Right lobe of liver (tissue), 6 donors: Measurements from ENCODE around the gene PITPNM3. TPM values are rescaled to one million over a fixed set of nuclear protein-coding genes. Genes with fewer than 3 reads are reported as not detected.
"Not testable (repeated sequence)": the region's sequence is repeated elsewhere in the genome, so short reads cannot be mapped to it uniquely, and the experiment has no call there.

Experiments
- ATAC-seq, 4 donors: fragments of 200-7000 bp; cut with Tn5 transposase; one replicate each; pipeline ENCODE4 v1.9.1; 2020; ENCODE audit warnings: mild to moderate bottlenecking in 4 of 4, moderate library complexity in 4 of 4
- DNase-seq, 3 donors: peaks; one replicate each; pipeline ENCODE4 v3.0.0-alpha.2; 2020
- H3K27ac ChIP-seq, 3 donors: fragments of 200-600 bp; one replicate each; pipeline ENCODE4 v1.8.0; 2022
- H3K27me3 ChIP-seq, 2 donors: fragments of 200-600 bp; one replicate each; pipeline ENCODE4 v1.8.0; 2022
- H3K36me3 ChIP-seq, 4 donors: fragments of 200-600 bp; sonication (generic) in 1 of 4; one replicate each; pipeline versions ENCODE4 v1.5.1 to v1.8.0; 2017 to 2022; ENCODE audit warnings: control low read depth in 1 of 4
- H3K4me1 ChIP-seq, 4 donors: fragments of 200-600 bp; sonication (generic) in 1 of 4; one replicate each; pipeline versions ENCODE4 v1.5.1 to v1.8.0; 2017 to 2022; ENCODE audit warnings: control low read depth in 1 of 4
- H3K4me3 ChIP-seq, 3 donors: fragments of 200-600 bp; one replicate each; pipeline ENCODE4 v1.8.0; 2022
- H3K9me3 ChIP-seq, 4 donors: fragments of 200-600 bp; sonication (generic) in 1 of 4; one replicate each; pipeline versions ENCODE4 v1.5.1 to v1.8.0; 2017 to 2022; ENCODE audit warnings: control low read depth in 1 of 4
- CTCF ChIP-seq, 4 donors: fragments of 200-600 bp in 3 of 4; fragments of 450-650 bp in 1 of 4; IDR thresholded peaks; one replicate each; pipeline versions ENCODE4 v1.5.1 to v1.8.0; 2016 to 2022; ENCODE audit warnings: antibody characterized with exemption in 4 of 4, mild to moderate bottlenecking in 2 of 4
- POLR2A ChIP-seq: fragments of 450-650 bp; IDR thresholded peaks from one replicate; pipeline ENCODE4 v1.6.1; 2017; ENCODE audit warnings: antibody characterized with exemption, mild to moderate bottlenecking
- WGBS: methylation state at CpG from one replicate; pipeline ENCODE4 v1.1.6; 2018; ENCODE audit warnings: low coverage, low lambda C conversion rate; ENCODE audit not compliant: insufficient coverage; ENCODE audit errors: missing lambda C conversion rate; 5-methylcytosine and 5-hydroxymethylcytosine counted together
- intact Hi-C, 2 donors: fragments of 100-400 bp; cut with DNase I; formaldehyde crosslinking; loops; one replicate each; pipeline versions ENCODE4 v1.11.2 to v1.14.1; 2022
- total RNA-seq, 6 experiments: library from RNA; depleted of rRNA in 2 of 6; stranded (reverse); fragments of >200 nt in 2 of 6; fragmentation: NEBNext Ultra II Directional in 3 of 6; extraction: Animal tissue kit (Norgen Biotek cat#: 25700) in 3 of 6; gene quantifications; one replicate each; pipeline versions ENCODE4 v1.1.0 to v1.2.4, GENCODE V29; 2016 to 2023
- donor health status: DM: no; HTN: yes; CAD: no.
- donor health status: DM: no; HTN: no; CAD: no.
- donor health status: DM: no; HTN: no; CAD: no.
- donor health status: DM: no; HTN: yes; CAD: no.
- donor health status: DM: no; HTN: yes; CAD: no.

PITPNM3 gene
- total RNA-seq, 6 experiments from 2014 or later = 0.91 to 3.8 (median 1.2) TPM

GRCh38 chr17:6573982-6574686, 17.8 kb upstream of the PITPNM3 start:
- Histone ChIP-seq H3K27me3 (no peaks in the 10 kb centered on the region), H3K36me3 (no peaks in the 10 kb centered on the region), H3K27ac (no peak overlapping the region), H3K4me1 (no peaks in the 10 kb centered on the region), H3K4me3 (no peak overlapping the region), H3K9me3 (no peaks in the 10 kb centered on the region)
- DNase-seq (no peak), ATAC-seq (no peak)
- TF ChIP-seq POLR2A (no peak), CTCF (IDR thresholded peaks at IDR 0.05) (no peak)
- intact Hi-C loops = loop anchor here in 1 of 2 donors (10.0 kb wide), 1 partner anchor 61 kb away; no protein-coding TSS in a partner anchor
- 97% methylated on average over 6 of the region's 13 CpGs for WGBS

GRCh38 chr17:6573495-6573894, 17.1 kb upstream of the PITPNM3 start:
- 100% methylated on average over 3 of the region's 6 CpGs for WGBS
- intact Hi-C loops = loop anchor here in 1 of 2 donors (10.0 kb wide), 1 partner anchor 61 kb away; no protein-coding TSS in a partner anchor
- H3K4me1 ChIP-seq, H3K27me3 ChIP-seq, H3K36me3 ChIP-seq, DNase-seq, H3K4me3 ChIP-seq, ATAC-seq, H3K9me3 ChIP-seq, H3K27ac ChIP-seq: not testable (repeated sequence)

GRCh38 chr17:6572972-6573370, 16.6 kb upstream of the PITPNM3 start:
- intact Hi-C loops = loop anchor here in 1 of 2 donors (10.0 kb wide), 1 partner anchor 62 kb away; no protein-coding TSS in a partner anchor
- ATAC-seq = no peak

GRCh38 chr17:6571452-6571781, 15.1 kb upstream of the PITPNM3 start:
- Histone ChIP-seq H3K4me3 (no peak overlapping the region), H3K27ac (no peak overlapping the region), H3K4me1 (no peaks in the 10 kb centered on the region), H3K27me3 (no peaks in the 10 kb centered on the region), H3K9me3 (no peaks in the 10 kb centered on the region), H3K36me3 (no peaks in the 10 kb centered on the region)
- ATAC-seq (no peak), DNase-seq (no peak)
- TF ChIP-seq POLR2A (no peak), CTCF (IDR thresholded peaks at IDR 0.05) (no peak)
- WGBS = 89% methylated on average over 7 of the region's 7 CpGs
- intact Hi-C loops = loop anchor here in 1 of 2 donors (10.0 kb wide), 1 partner anchor 63 kb away; no protein-coding TSS in a partner anchor

More at GRCh38 chr17:6572972-6573370, 16.6 kb upstream of the PITPNM3 start:
- H3K36me3 ChIP-seq = no peaks in the 10 kb centered on the region
- no peak overlapping the region for H3K27ac ChIP-seq
- no peaks in the 10 kb centered on the region for H3K9me3 ChIP-seq
- no peaks in the 10 kb centered on the region for H3K27me3 ChIP-seq
- H3K4me1 ChIP-seq = no peaks in the 10 kb centered on the region
- DNase-seq = no peak
- WGBS = 100% methylated on average over 2 of the region's 8 CpGs
- no peak overlapping the region for H3K4me3 ChIP-seq
- no peak for TF ChIP-seq POLR2A
- no peak for TF ChIP-seq CTCF (IDR thresholded peaks at IDR 0.05)

- 95% methylated on average over 4 of the region's 18 CpGs for WGBS
- no peaks in the 10 kb centered on the region for H3K27me3 ChIP-seq
- no peak for ATAC-seq
- H3K27ac ChIP-seq = no peak overlapping the region
- no peaks in the 10 kb centered on the region for H3K36me3 ChIP-seq
- TF ChIP-seq POLR2A (no peak), CTCF (IDR thresholded peaks at IDR 0.05) (no peak)
- H3K4me3 ChIP-seq = no peak overlapping the region
- H3K9me3 ChIP-seq = no peaks in the 10 kb centered on the region
- no peaks in the 10 kb centered on the region for H3K4me1 ChIP-seq
- DNase-seq = peak in 1 of 3 donors; percentile 25
- intact Hi-C loops = loop anchor here in 1 of 2 donors (10.0 kb wide), 1 partner anchor 64 kb away; no protein-coding TSS in a partner anchor
Measured at GRCh38 chr17:6570731-6571451, 14.5 kb upstream of the PITPNM3 start.
